Measurements from ENCODE around the gene CREBL2.
"Not testable (repeated sequence)": the region's sequence is repeated elsewhere in the genome, so short reads cannot be mapped to it uniquely, and the experiment has no call there.

The CREBL2 gene

GRCh38 chr12:12587878-12588277 is 23.8 kb upstream of the CREBL2 start:
- Histone ChIP-seq H3K4me2 (ENCODE audit: low read length) (no peak overlapping the region), H3K79me2 (ENCODE audit: control insufficient read depth, low read length) (no peaks in the 10 kb centered on the region), H3K27ac (ENCODE audit: low read depth, low read length) (no peak overlapping the region), H3K4me1 (ENCODE audit: control insufficient read depth, low read length) (no peaks in the 10 kb centered on the region), H3K27me3 (ENCODE audit: control insufficient read depth, low read length) (peaks cover 18% of the 10 kb centered on the region), H4K20me1 (ENCODE audit: control insufficient read depth, insufficient read depth, low read depth, low read length) (no peaks in the 10 kb centered on the region), H3K4me3 (ENCODE audit: low read length) (no peak overlapping the region), H3F3A (ENCODE audit: control insufficient read depth, insufficient read depth) (no peaks in the 10 kb centered on the region), H3K36me3 (ENCODE audit: control insufficient read depth, low read length) (no peaks in the 10 kb centered on the region), H3K9me3 (ENCODE audit: control insufficient read depth, insufficient read depth, low read length) (no peaks in the 10 kb centered on the region), H3K9me2 (replicated peaks; ENCODE audit: control insufficient read depth, low read length) (no peaks in the 10 kb centered on the region)
- TF ChIP-seq CTCF (IDR thresholded peaks at IDR 0.05; ENCODE audit: low read depth, low read length, poor library complexity, severe bottlenecking), result no peak
- TF ChIP-seq EZH2phosphoT487 (IDR thresholded peaks at IDR 0.05; ENCODE audit: borderline replicate concordance, low read length), result no peak

DNA sequence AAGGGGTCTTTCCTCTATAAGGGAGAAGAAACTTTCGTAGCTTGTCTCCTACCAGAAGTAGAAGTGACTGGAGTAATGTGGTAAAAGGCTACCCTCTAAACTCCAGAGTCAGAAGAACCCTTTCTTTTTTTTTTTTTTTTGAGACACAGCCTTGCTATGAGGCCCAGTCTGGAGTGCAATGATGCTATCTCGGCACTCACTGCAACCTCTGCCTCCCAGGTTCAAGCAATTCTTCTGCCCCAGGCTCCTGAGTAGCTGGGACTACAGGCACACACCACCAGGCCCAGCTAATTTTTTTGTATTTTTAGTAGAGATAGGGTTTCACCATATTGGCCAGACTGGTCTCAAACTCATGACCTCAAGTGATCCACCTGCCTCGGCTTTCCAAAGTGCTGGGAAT is 23.2 kb upstream of the CREBL2 start:
- H3K9me3 ChIP-seq (ENCODE audit: control insufficient read depth, insufficient read depth, low read length); H3K4me2 ChIP-seq (ENCODE audit: low read length); H4K20me1 ChIP-seq (ENCODE audit: control insufficient read depth, insufficient read depth, low read depth, low read length); H3F3A ChIP-seq (ENCODE audit: control insufficient read depth, insufficient read depth); H3K36me3 ChIP-seq (ENCODE audit: control insufficient read depth, low read length); H3K79me2 ChIP-seq (ENCODE audit: control insufficient read depth, low read length); H3K4me1 ChIP-seq (ENCODE audit: control insufficient read depth, low read length); H3K9me2 ChIP-seq (replicated peaks; ENCODE audit: control insufficient read depth, low read length); H3K4me3 ChIP-seq (ENCODE audit: low read length); H3K27ac ChIP-seq (ENCODE audit: low read depth, low read length): not testable (repeated sequence)
- peaks cover 18% of the 10 kb centered on the region for H3K27me3 ChIP-seq (ENCODE audit: control insufficient read depth, low read length)

DNA sequence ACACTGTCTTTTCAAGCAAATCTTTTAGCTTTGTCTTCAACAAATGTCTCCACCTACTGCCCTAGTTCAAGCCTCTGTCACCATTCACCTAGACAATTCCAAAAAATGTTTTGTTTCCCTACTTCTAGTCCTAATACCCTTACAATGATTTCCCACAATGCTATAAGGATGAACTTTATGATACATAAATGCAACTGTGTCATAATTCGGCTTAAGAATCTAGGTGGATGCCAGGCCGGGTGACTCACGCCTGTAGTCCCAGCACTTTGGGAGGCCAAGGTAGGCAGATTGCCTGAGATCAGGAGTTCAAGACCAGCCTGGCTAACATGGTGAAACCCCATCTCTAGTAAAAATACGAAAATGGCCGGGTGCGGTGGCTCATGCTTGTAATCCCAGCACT is 20.7 kb upstream of the CREBL2 start:
- no peaks in the 10 kb centered on the region for H3F3A ChIP-seq (ENCODE audit: control insufficient read depth, insufficient read depth)
- no peaks in the 10 kb centered on the region for H3K79me2 ChIP-seq (ENCODE audit: control insufficient read depth, low read length)
- no peaks in the 10 kb centered on the region for H4K20me1 ChIP-seq (ENCODE audit: control insufficient read depth, insufficient read depth, low read depth, low read length)
- H3K9me2 ChIP-seq (replicated peaks; ENCODE audit: control insufficient read depth, low read length), result no peaks in the 10 kb centered on the region
- no peaks in the 10 kb centered on the region for H3K4me1 ChIP-seq (ENCODE audit: control insufficient read depth, low read length)
- H3K4me3 ChIP-seq (ENCODE audit: low read length), result no peak overlapping the region
- no peaks in the 10 kb centered on the region for H3K36me3 ChIP-seq (ENCODE audit: control insufficient read depth, low read length)
- peaks cover 15% of the 10 kb centered on the region for H3K27me3 ChIP-seq (ENCODE audit: control insufficient read depth, low read length)
- H3K9me3 ChIP-seq (ENCODE audit: control insufficient read depth, insufficient read depth, low read length), result no peaks in the 10 kb centered on the region
- no peak overlapping the region for H3K27ac ChIP-seq (ENCODE audit: low read depth, low read length)
- TF ChIP-seq CTCF (IDR thresholded peaks at IDR 0.05; ENCODE audit: low read depth, low read length, poor library complexity, severe bottlenecking) (no peak), EZH2phosphoT487 (IDR thresholded peaks at IDR 0.05; ENCODE audit: borderline replicate concordance, low read length) (no peak)
- H3K4me2 ChIP-seq (ENCODE audit: low read length), result no peak overlapping the region

DNA sequence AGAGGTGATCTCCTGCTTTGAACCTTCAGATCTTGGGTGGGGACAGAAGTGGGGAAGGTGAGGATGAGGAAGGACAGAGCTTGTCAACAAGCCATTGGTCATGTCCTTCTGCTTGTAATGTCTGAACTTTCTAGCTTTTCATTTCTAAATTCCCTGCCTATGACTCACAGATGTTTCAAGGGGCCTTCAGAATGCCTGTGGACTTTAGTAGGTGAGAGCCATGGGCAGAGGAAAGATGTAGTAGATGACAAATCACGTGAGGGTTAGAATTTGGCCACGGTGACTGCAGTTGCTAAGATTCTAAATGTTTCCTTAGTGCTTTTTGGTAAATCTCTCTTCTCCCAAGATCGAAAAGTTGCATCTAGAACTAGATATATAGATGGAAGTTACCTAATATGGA is 18.7 kb upstream of the CREBL2 start:
- H3K79me2 ChIP-seq (ENCODE audit: control insufficient read depth, low read length), result no peaks in the 10 kb centered on the region
- no peak overlapping the region for H3K4me3 ChIP-seq (ENCODE audit: low read length)
- H3K9me3 ChIP-seq (ENCODE audit: control insufficient read depth, insufficient read depth, low read length), result no peaks in the 10 kb centered on the region
- no peaks in the 10 kb centered on the region for H3K4me1 ChIP-seq (ENCODE audit: control insufficient read depth, low read length)
- no peaks in the 10 kb centered on the region for H3F3A ChIP-seq (ENCODE audit: control insufficient read depth, insufficient read depth)
- no peak overlapping the region for H3K4me2 ChIP-seq (ENCODE audit: low read length)
- no peaks in the 10 kb centered on the region for H4K20me1 ChIP-seq (ENCODE audit: control insufficient read depth, insufficient read depth, low read depth, low read length)
- peaks cover 6% of the 10 kb centered on the region for H3K27me3 ChIP-seq (ENCODE audit: control insufficient read depth, low read length)
- no peak for TF ChIP-seq EZH2phosphoT487 (IDR thresholded peaks at IDR 0.05; ENCODE audit: borderline replicate concordance, low read length)
- no peak for TF ChIP-seq CTCF (IDR thresholded peaks at IDR 0.05; ENCODE audit: low read depth, low read length, poor library complexity, severe bottlenecking)
- no peaks in the 10 kb centered on the region for H3K36me3 ChIP-seq (ENCODE audit: control insufficient read depth, low read length)
- H3K27ac ChIP-seq (ENCODE audit: low read depth, low read length), result no peak overlapping the region
- H3K9me2 ChIP-seq (replicated peaks; ENCODE audit: control insufficient read depth, low read length), result no peaks in the 10 kb centered on the region

DNA sequence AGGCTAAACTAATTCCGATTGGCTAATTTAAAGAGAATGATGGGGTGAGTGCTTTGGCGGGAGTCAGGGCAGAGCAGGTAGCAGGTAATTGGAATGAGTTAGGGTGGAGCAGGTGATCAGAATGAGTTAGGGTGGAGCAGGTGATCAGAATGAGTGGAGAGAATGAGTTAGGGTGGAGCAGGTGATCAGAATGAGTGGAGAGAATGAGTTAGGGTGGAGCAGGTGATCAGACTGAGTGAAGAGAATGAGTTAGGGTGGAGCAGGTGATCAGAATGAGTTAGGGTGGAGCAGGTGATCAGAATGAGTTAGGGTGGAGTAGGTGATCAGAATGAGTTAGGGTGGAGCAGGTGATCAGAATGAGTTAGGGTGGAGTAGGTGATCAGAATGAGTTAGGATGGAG is 15.7 kb upstream of the CREBL2 start:
- not testable (repeated sequence) for H3K36me3 ChIP-seq (ENCODE audit: control insufficient read depth, low read length); H3K9me2 ChIP-seq (replicated peaks; ENCODE audit: control insufficient read depth, low read length)

DNA sequence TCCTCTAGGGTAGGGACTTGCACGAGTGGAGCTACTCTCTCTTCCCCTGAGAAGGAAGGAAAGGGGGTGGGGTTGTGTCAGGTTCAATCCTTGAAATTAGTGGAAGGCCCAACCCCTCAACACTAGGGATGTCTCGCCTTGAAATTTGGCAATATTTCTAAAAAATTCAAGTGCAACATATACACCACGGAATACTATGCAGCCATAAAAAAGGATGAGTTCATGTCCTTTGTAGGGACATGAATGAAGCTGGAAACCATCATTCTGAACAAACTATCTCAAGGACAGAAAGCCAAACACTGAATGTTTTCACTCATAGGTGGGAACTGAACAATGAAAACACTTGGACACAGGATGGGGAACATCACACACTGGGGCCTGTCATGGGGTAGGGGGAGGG is 15.1 kb upstream of the CREBL2 start:
- not testable (repeated sequence) for H3K36me3 ChIP-seq (ENCODE audit: control insufficient read depth, low read length); H3K9me3 ChIP-seq (ENCODE audit: control insufficient read depth, insufficient read depth, low read length); H3F3A ChIP-seq (ENCODE audit: control insufficient read depth, insufficient read depth); H3K79me2 ChIP-seq (ENCODE audit: control insufficient read depth, low read length); H3K9me2 ChIP-seq (replicated peaks; ENCODE audit: control insufficient read depth, low read length); H3K4me2 ChIP-seq (ENCODE audit: low read length); H4K20me1 ChIP-seq (ENCODE audit: control insufficient read depth, insufficient read depth, low read depth, low read length); H3K4me3 ChIP-seq (ENCODE audit: low read length); H3K4me1 ChIP-seq (ENCODE audit: control insufficient read depth, low read length); H3K27ac ChIP-seq (ENCODE audit: low read depth, low read length)
- H3K27me3 ChIP-seq (ENCODE audit: control insufficient read depth, low read length), result peaks cover 15% of the 10 kb centered on the region

More for the DNA sequence above, 15.7 kb upstream of the CREBL2 start:
- H3K4me3 ChIP-seq (ENCODE audit: low read length); H3K4me2 ChIP-seq (ENCODE audit: low read length); H3K79me2 ChIP-seq (ENCODE audit: control insufficient read depth, low read length); H4K20me1 ChIP-seq (ENCODE audit: control insufficient read depth, insufficient read depth, low read depth, low read length); H3K9me3 ChIP-seq (ENCODE audit: control insufficient read depth, insufficient read depth, low read length); H3K27ac ChIP-seq (ENCODE audit: low read depth, low read length); H3K4me1 ChIP-seq (ENCODE audit: control insufficient read depth, low read length); H3F3A ChIP-seq (ENCODE audit: control insufficient read depth, insufficient read depth): not testable (repeated sequence)
- peaks cover 15% of the 10 kb centered on the region for H3K27me3 ChIP-seq (ENCODE audit: control insufficient read depth, low read length)

Measured in DOHH2 (cell line).